Activated CD8-positive, alpha-beta memory T cell treated with anti-CD3 and anti-CD28 coated beads for 4 hours (primary cell): ENCODE measurements around the gene SLC38A9.
"Not testable (repeated sequence)": the region's sequence is repeated elsewhere in the genome, so short reads cannot be mapped to it uniquely, and the experiment has no call there.

Source experiments
- DNase-seq, 2 donors: peaks; one replicate each; pipeline ENCODE4 v3.0.0-alpha.2; 2020; ENCODE audit warnings: low read depth in 2 of 2

The SLC38A9 gene

GRCh38 chr5:55613112-55613868, 98.8 kb downstream of the SLC38A9 start:
- no peak for DNase-seq

- DNase-seq: no peak
Measured at GRCh38 chr5:55610542-55610941, 101.6 kb downstream of the SLC38A9 start.

- no peak for DNase-seq
Measured at GRCh38 chr5:55609413-55609812, 102.7 kb downstream of the SLC38A9 start.

GRCh38 chr5:55608595-55609349, 103.4 kb downstream of the SLC38A9 start:
- no peak for DNase-seq

- not testable (repeated sequence) for DNase-seq
Measured at GRCh38 chr5:55607309-55607708, 104.8 kb downstream of the SLC38A9 start.

- no peak for DNase-seq
Measured at GRCh38 chr5:55604611-55605067, 107.5 kb downstream of the SLC38A9 start.

GRCh38 chr5:55603922-55604321, 108.2 kb downstream of the SLC38A9 start:
- no peak for DNase-seq

GRCh38 chr5:55601628-55602027, 110.5 kb downstream of the SLC38A9 start:
- no peak for DNase-seq

- no peak for DNase-seq
Measured at GRCh38 chr5:55601204-55601618, 110.9 kb downstream of the SLC38A9 start.

GRCh38 chr5:55600497-55601203, 111.5 kb downstream of the SLC38A9 start:
- no peak for DNase-seq

- no peak for DNase-seq
Measured at GRCh38 chr5:55600086-55600485, 112.0 kb downstream of the SLC38A9 start.

- no peak for DNase-seq
Measured at GRCh38 chr5:55599148-55600050, 112.7 kb downstream of the SLC38A9 start.

- DNase-seq: no peak
Measured at GRCh38 chr5:55597014-55597981, 114.8 kb downstream of the SLC38A9 start.

GRCh38 chr5:55594671-55595070, 117.5 kb downstream of the SLC38A9 start:
- no peak for DNase-seq

- no peak for DNase-seq
Measured at GRCh38 chr5:55593115-55593472, 119.0 kb downstream of the SLC38A9 start.

- DNase-seq: no peak
Measured at GRCh38 chr5:55592388-55593114, 119.6 kb downstream of the SLC38A9 start.

GRCh38 chr5:55591686-55592085, 120.4 kb downstream of the SLC38A9 start:
- no peak for DNase-seq

GRCh38 chr5:55585206-55585610, 126.9 kb downstream of the SLC38A9 start:
- DNase-seq: no peak

- DNase-seq: no peak
Measured at GRCh38 chr5:55584398-55585205, 127.5 kb downstream of the SLC38A9 start.
